Tibial nerve (tissue), 4 donors: Measurements from ENCODE around the gene XYLT1. TPM values are rescaled to one million over a fixed set of nuclear protein-coding genes. Genes with fewer than 3 reads are reported as not detected.

ENCODE experiments used
- DNase-seq, 2 donors: peaks; one replicate each; pipeline ENCODE4 v3.0.0-alpha.2; 2019; ENCODE audit warnings: low spot score in 2 of 2
- H3K27ac ChIP-seq, 4 donors: fragments of 200-600 bp; sonication (generic) in 3 of 4; one replicate each; pipeline ENCODE4 v1.5.1; 2017 to 2019; ENCODE audit warnings: mild to moderate bottlenecking in 1 of 4
- H3K27me3 ChIP-seq, 2 donors: fragments of 200-600 bp; sonication (generic) in 1 of 2; one replicate each; pipeline versions ENCODE4 v1.5.1 to v1.6.0; 2017 to 2019
- H3K36me3 ChIP-seq, 3 donors: fragments of 200-600 bp; sonication (generic); one replicate each; pipeline ENCODE4 v1.5.1; 2018 to 2019
- H3K4me1 ChIP-seq, 4 donors: fragments of 200-600 bp; sonication (generic) in 3 of 4; one replicate each; pipeline ENCODE4 v1.5.1; 2017 to 2019
- H3K4me3 ChIP-seq, 4 donors: fragments of 200-600 bp; sonication (generic) in 3 of 4; one replicate each; pipeline ENCODE4 v1.5.1; 2017 to 2019; ENCODE audit warnings: mild to moderate bottlenecking in 1 of 4, moderate library complexity in 1 of 4
- H3K9me3 ChIP-seq, 4 donors: fragments of 200-600 bp; sonication (generic) in 3 of 4; one replicate each; pipeline ENCODE4 v1.5.1; 2017 to 2019
- EP300 ChIP-seq, 2 donors: sonication (generic); formaldehyde crosslinking; IDR thresholded peaks; one replicate each; pipeline ENCODE4 v1.6.1; 2017; ENCODE audit warnings: antibody characterized with exemption in 2 of 2, mild to moderate bottlenecking in 1 of 2
- POLR2A ChIP-seq, 2 donors: fragments of 450-650 bp; IDR thresholded peaks; one replicate each; pipeline ENCODE4 v1.6.1; 2017; ENCODE audit warnings: antibody characterized with exemption in 2 of 2, mild to moderate bottlenecking in 2 of 2, moderate library complexity in 2 of 2
- WGBS, 2 donors: methylation state at CpG; one replicate each; pipeline ENCODE4 v1.1.5; 2018; 5-methylcytosine and 5-hydroxymethylcytosine counted together
- total RNA-seq, 4 donors: library from RNA; depleted of rRNA; stranded (reverse); fragments of >200 nt; gene quantifications; one replicate each; pipeline ENCODE4 v1.1.0, GENCODE V29; 2016
- TF ChIP-seq, protein P1 (sequence below), 5 experiments: fragments of 200-600 bp in 3 of 5; fragments of 450-650 bp in 2 of 5; sonication (generic) in 3 of 5; IDR thresholded peaks; one replicate each; pipeline ENCODE4 v1.5.1; 2016 to 2019; ENCODE audit warnings: antibody characterized with exemption in 5 of 5, mild to moderate bottlenecking in 3 of 5, moderate library complexity in 2 of 5

XYLT1 gene
- total RNA-seq, 4 donors from 2014 or later, result 13.8 to 23.1 (median 14.8) TPM

DNA sequence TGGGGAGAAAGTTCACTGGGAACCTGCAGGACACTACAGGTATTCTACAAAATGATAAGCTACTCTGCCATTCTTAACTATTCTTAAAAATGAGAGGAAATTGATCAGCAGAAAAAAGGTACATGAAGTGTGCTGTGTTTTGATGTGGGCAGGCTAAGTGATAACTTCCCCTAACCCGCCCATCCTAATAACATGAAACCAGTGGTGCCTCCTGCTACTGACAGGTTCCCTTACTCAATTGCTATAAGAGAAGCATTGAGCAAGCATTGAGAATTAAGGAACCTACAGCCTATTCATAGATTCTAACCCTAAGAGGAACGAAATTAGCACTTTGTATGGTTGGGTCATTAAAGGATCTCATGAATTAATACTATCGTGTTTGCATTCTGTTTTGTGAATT, 18.9 kb downstream of the XYLT1 start:
- no peak for DNase-seq
- Histone ChIP-seq H3K4me1 (peaks cover 0 to 59% (median 29%) of the 10 kb centered on the region in 4 donors), H3K9me3 (no peaks in the 10 kb centered on the region), H3K36me3 (no peaks in the 10 kb centered on the region), H3K4me3 (no peak overlapping the region), H3K27me3 (no peaks in the 10 kb centered on the region), H3K27ac (no peak overlapping the region)
- peak in 1 of 2 donors; percentile 9 for TF ChIP-seq EP300 (IDR thresholded peaks at IDR 0.05)
- TF ChIP-seq, protein P1, sequence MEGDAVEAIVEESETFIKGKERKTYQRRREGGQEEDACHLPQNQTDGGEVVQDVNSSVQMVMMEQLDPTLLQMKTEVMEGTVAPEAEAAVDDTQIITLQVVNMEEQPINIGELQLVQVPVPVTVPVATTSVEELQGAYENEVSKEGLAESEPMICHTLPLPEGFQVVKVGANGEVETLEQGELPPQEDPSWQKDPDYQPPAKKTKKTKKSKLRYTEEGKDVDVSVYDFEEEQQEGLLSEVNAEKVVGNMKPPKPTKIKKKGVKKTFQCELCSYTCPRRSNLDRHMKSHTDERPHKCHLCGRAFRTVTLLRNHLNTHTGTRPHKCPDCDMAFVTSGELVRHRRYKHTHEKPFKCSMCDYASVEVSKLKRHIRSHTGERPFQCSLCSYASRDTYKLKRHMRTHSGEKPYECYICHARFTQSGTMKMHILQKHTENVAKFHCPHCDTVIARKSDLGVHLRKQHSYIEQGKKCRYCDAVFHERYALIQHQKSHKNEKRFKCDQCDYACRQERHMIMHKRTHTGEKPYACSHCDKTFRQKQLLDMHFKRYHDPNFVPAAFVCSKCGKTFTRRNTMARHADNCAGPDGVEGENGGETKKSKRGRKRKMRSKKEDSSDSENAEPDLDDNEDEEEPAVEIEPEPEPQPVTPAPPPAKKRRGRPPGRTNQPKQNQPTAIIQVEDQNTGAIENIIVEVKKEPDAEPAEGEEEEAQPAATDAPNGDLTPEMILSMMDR (IDR thresholded peaks at IDR 0.05), result no peak
- 86 to 88% methylated on average over 3 of the region's 3 CpGs for WGBS, 2 donors

DNA sequence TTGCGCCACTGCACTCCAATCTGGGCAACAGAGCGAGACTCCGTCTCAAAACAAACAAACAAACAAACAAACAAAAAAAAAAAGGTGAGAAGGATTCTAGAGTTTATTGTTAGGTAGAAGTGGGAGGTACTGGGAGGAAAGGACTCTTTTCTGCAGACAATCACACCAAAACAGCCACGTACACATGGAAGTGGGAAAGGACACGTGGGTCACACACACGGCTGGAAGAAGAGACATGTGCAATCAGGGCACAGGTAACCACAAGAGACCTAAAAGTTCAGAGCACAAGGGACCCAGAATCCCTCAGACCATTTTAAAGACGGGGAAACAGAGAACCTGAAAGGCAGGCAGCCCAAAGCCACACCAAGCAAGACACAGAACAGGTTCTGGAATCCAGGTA, 20.5 kb downstream of the XYLT1 start:
- no peak overlapping the region for H3K27ac ChIP-seq
- H3K36me3 ChIP-seq, result no peaks in the 10 kb centered on the region
- no peak for DNase-seq
- H3K4me3 ChIP-seq, result no peak overlapping the region
- TF ChIP-seq, protein P1 (IDR thresholded peaks at IDR 0.05), result no peak
- TF ChIP-seq EP300 (IDR thresholded peaks at IDR 0.05) (no peak), POLR2A (IDR thresholded peaks at IDR 0.05) (no peak)
- H3K27me3 ChIP-seq, result no peaks in the 10 kb centered on the region
- peaks cover 0 to 75% (median 32%) of the 10 kb centered on the region in 4 donors for H3K4me1 ChIP-seq
- whole genome bisulfite sequencing, 2 donors, result 91 to 96% methylated on average over 7 of the region's 7 CpGs
- no peaks in the 10 kb centered on the region for H3K9me3 ChIP-seq

DNA sequence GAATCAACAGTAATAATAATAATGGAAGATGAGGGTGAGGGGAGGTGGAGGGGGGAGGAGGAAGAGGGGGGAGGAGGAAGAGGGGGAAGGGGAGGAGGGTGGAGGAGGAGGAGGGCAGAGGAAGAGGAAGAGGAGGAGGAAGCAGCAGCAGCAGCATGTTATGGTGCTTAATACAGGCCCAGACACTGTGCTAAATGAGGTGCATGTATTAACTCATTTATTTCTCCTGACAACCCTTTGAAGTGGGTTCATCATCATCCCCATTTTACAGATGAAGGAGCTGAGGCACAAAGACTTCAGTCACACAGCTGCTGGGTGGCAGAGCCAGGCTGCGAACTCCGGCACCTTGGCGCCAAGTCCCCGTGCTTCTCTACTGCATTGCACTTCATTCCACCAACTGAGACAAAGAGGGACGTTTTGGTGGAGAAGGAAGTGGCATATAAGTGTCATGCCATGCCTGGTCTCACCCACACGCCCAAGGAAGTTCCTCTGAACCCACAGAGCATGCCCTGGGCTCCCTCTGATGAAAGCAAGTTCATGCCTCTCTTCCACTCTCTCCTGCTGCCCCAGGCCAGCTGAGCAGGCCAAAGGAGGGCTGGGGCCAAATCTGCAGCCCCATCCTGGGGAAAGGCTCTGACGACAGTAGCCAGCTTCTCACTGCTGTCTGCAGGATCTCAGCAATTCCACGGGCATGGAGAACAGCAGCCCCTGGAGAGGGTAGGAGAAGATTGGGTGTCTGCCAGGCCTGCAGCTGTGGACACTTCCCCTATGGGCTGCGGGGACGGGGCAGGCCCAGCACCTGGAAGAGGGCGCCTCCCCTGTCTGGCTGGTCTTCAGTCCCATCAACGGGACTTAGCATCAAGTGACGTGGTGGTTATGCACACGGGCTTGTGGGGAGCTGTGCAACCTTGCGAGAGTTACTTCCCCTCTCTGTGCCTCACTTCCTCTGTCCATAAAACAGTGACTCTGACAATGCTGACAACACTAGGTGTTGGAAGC, 21.8 kb downstream of the XYLT1 start:
- peak in 1 of 2 donors; percentile 35 for TF ChIP-seq EP300 (IDR thresholded peaks at IDR 0.05)
- TF ChIP-seq POLR2A (IDR thresholded peaks at IDR 0.05), result no peak
- TF ChIP-seq, protein P1 (IDR thresholded peaks at IDR 0.05), result no peak
- Histone ChIP-seq H3K27ac (peak overlapping the region in 1 of 4 donors; percentile 75), H3K9me3 (no peaks in the 10 kb centered on the region)

DNA sequence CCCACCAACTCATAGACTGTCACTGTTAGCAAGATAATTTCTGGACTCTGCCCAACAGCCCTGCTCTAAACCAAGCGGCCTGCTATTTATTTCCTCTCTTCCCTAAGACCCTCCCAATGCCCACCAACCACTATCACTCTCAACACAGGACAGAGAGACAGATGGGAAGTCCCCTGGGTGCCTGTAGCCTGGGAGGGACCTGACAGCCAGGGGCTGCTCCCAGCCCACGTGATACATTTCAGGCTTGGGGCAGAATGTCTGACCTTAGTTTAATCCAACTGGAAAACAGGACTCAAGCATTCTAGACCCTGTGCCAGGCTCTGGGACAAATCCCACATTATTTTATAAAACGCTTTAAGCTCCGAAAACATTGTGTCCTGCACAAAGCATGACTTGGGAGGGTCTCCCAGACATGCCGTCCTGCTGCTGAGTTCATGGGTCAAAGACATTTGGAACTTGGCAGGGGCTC, 23.6 kb downstream of the XYLT1 start:
- no peaks in the 10 kb centered on the region for H3K27me3 ChIP-seq
- no peak overlapping the region for H3K4me3 ChIP-seq
- DNase-seq, result no peak
- peak overlapping the region in 3 of 4 donors; percentile 38 to 75 (median 66) for H3K27ac ChIP-seq
- H3K9me3 ChIP-seq, result no peaks in the 10 kb centered on the region
- 31 to 38% methylated on average over 5 of the region's 5 CpGs for WGBS, 2 donors
- peaks cover 0 to 52% (median 23%) of the 10 kb centered on the region in 4 donors for H3K4me1 ChIP-seq
- TF ChIP-seq EP300 (IDR thresholded peaks at IDR 0.05) (peak in 1 of 2 donors; percentile 78), POLR2A (IDR thresholded peaks at IDR 0.05) (no peak)
- TF ChIP-seq, protein P1 (IDR thresholded peaks at IDR 0.05), result no peak
- no peaks in the 10 kb centered on the region for H3K36me3 ChIP-seq

More for the DNA sequence above, 21.8 kb downstream of the XYLT1 start:
- Histone ChIP-seq H3K4me3 (no peak overlapping the region), H3K4me1 (peaks cover 0 to 68% (median 31%) of the 10 kb centered on the region in 4 donors), H3K36me3 (no peaks in the 10 kb centered on the region), H3K27me3 (no peaks in the 10 kb centered on the region)
- WGBS, 2 donors, result 54 to 55% methylated on average over 14 to 15 of the region's 15 CpGs
- peak in 1 of 2 donors; percentile 24 for DNase-seq

DNA sequence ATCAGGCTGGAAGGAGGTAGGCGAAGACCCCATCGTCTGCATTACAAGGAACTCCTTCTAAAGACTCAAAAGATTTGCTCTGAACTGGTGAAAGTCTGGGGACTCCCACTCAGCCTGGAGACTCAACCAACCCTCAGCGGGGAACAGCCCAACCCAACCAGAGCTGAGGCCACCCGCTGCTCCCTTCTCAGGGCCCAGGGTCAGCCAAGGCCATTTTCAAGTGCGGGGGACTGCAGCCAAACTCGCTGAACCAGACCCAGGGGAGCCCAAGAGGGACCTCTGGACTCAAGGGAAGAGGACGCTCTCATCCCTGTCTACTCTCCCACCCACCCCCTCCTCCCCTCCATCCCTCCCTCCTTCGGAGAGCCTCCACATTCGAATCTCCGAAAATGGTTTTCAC, 24.1 kb downstream of the XYLT1 start:
- TF ChIP-seq EP300 (IDR thresholded peaks at IDR 0.05) (no peak), POLR2A (IDR thresholded peaks at IDR 0.05) (no peak)
- TF ChIP-seq, protein P1 (IDR thresholded peaks at IDR 0.05), result no peak
- DNase-seq, result no peak
- H3K27ac ChIP-seq, result peak overlapping the region in 3 of 4 donors; percentile 38 to 75 (median 66)
- WGBS, 2 donors, result 38 to 51% methylated on average over 9 to 10 of the region's 10 CpGs
- no peaks in the 10 kb centered on the region for H3K27me3 ChIP-seq
- H3K36me3 ChIP-seq, result no peaks in the 10 kb centered on the region
- peaks cover 0 to 51% (median 23%) of the 10 kb centered on the region in 4 donors for H3K4me1 ChIP-seq
- H3K4me3 ChIP-seq, result no peak overlapping the region
- no peaks in the 10 kb centered on the region for H3K9me3 ChIP-seq
